K562 (cell line): ENCODE data around the gene COA6. TPM values are rescaled to one million over a fixed set of nuclear protein-coding genes. Genes with fewer than 3 reads are reported as not detected.

ENCODE experiments used
- C11orf30 ChIP-seq: fragments of 450-650 bp; IDR thresholded peaks from 2 replicates; pipeline ENCODE4 v1.6.1; 2016; ENCODE audit warnings: low read depth, mild to moderate bottlenecking
- CREM ChIP-seq: IDR thresholded peaks from 2 replicates; pipeline ENCODE4 v1.6.1; 2014; ENCODE audit warnings: antibody characterized with exemption, low read depth
- EHMT2 ChIP-seq: fragments of 450-650 bp; IDR thresholded peaks from 2 replicates; pipeline ENCODE4 v1.6.1; 2018; ENCODE audit warnings: antibody characterized with exemption
- ETV1 ChIP-seq: fragments of 450-650 bp; conservative IDR thresholded peaks from 2 replicates; pipeline ENCODE4 v1.6.1; 2016; ENCODE audit warnings: missing genetic modification characterization, control low read depth, low read depth, missing compliant biosample characterization
- FOXA3 ChIP-seq, 2 experiments: fragments of 450-650 bp in 1 of 2; sonication (generic) in 1 of 2; formaldehyde crosslinking; IDR thresholded peaks in 1 of 2; conservative IDR thresholded peaks in 1 of 2; 2 replicates each; pipeline versions ENCODE4 v1.4.0 to v1.8.0; 2020 to 2022; ENCODE audit warnings: mild to moderate bottlenecking in 2 of 2, missing genetic modification reagents in 1 of 2
- MAFK ChIP-seq: IDR thresholded peaks from 2 replicates; pipeline ENCODE4 v1.6.1; 2011; ENCODE audit warnings: low read length, improper control_type of control experiment
- PRPF4 ChIP-seq: fragments of 200-400 bp; formaldehyde crosslinking; IDR thresholded peaks from one replicate; pipeline ENCODE4 v1.6.1; 2017; ENCODE audit warnings: low read length, low read depth, mild to moderate bottlenecking; ENCODE audit not compliant: insufficient read depth, poor library complexity, severe bottlenecking
- SMARCA4 ChIP-seq: fragments of 450-650 bp; IDR thresholded peaks from 2 replicates; pipeline ENCODE4 v1.6.1; 2016
- ZNF239 ChIP-seq: fragments of 250-450 bp; sonication (Bioruptor Pico); IDR thresholded peaks from 2 replicates; pipeline ENCODE4 v1.4.0; 2020; ENCODE audit warnings: mild to moderate bottlenecking
- ZNF592 ChIP-seq: fragments of 450-650 bp; IDR thresholded peaks from 2 replicates; pipeline ENCODE4 v1.6.1; 2017; ENCODE audit warnings: antibody characterized with exemption, mild to moderate bottlenecking
- polyA plus RNA-seq, 8 experiments: library from polyadenylated mRNA; depleted of rRNA in 4 of 8; stranded (reverse) in 5 of 8; unstranded in 3 of 8; fragments of >200 nt; fragmentation: Nextera tagmentation in 2 of 8; fragmentation: Illumina TruSeq in 1 of 8; extraction: Ambion mirVana in 2 of 8; extraction: Trizol in 1 of 8; gene quantifications; 2 replicates each; pipeline versions ENCODE4 v1.2.1 to v1.2.3, GENCODE V29; 2011 to 2014; ENCODE audit warnings: inconsistent platforms in 1 of 8, missing spikeins in 1 of 8
- total RNA-seq, 7 experiments: library from RNA; depleted of rRNA in 6 of 7; stranded (reverse); fragments of >200 nt in 6 of 7; fragmentation: Illumina TruSeq in 2 of 7; extraction: Trizol in 2 of 7; gene quantifications; 2 replicates each; pipeline versions ENCODE4 v1.2.1 to v1.2.3, GENCODE V29; 2011 to 2021; ENCODE audit warnings: low replicate concordance in 1 of 7
- TF ChIP-seq, protein P1 (sequence below): fragments of 250-450 bp; sonication (Bioruptor Pico); IDR thresholded peaks from 2 replicates; pipeline ENCODE4 v1.4.0; 2020; ENCODE audit warnings: borderline replicate concordance
- TF ChIP-seq, protein P2 (sequence below): sonication (generic); formaldehyde crosslinking; IDR thresholded peaks from 2 replicates; pipeline ENCODE4 v1.8.0; 2022; ENCODE audit warnings: mild to moderate bottlenecking, missing genetic modification reagents
- TF ChIP-seq, protein P3 (sequence below): sonication (generic); formaldehyde crosslinking; IDR thresholded peaks from 2 replicates; pipeline ENCODE4 v1.8.1; 2023; ENCODE audit warnings: mild to moderate bottlenecking, missing genetic modification reagents

The COA6 gene
- total and polyA plus RNA-seq, 9 of the 15 experiments (the other 6 are each of a cell fraction or from before 2014, with no cell fraction given) = 77.7 to 187 (median 134) TPM

- TF ChIP-seq, protein P1, sequence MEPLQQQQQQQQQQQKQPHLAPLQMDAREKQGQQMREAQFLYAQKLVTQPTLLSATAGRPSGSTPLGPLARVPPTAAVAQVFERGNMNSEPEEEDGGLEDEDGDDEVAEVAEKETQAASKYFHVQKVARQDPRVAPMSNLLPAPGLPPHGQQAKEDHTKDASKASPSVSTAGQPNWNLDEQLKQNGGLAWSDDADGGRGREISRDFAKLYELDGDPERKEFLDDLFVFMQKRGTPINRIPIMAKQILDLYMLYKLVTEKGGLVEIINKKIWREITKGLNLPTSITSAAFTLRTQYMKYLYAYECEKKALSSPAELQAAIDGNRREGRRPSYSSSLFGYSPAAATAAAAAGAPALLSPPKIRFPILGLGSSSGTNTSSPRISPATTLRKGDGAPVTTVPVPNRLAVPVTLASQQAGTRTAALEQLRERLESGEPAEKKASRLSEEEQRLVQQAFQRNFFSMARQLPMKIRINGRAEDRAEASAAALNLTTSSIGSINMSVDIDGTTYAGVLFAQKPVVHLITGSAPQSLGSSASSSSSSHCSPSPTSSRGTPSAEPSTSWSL (CRISPR knock-in tag) = no peak
- TF ChIP-seq FOXA3 (CRISPR knock-in tag; conservative IDR thresholded peaks at IDR 0.05 in 1 of 2, IDR thresholded peaks at IDR 0.05 in 1 of 2) (peak; percentile 80 to 91), MAFK (peak; percentile 89), PRPF4 (no peak), EHMT2 (peak; percentile 75), ZNF592 (peak; percentile 52; the same call in 1 of the 2 replicates), SMARCA4 (peak; percentile 92), CREM (0 out of 2 replicates have a peak, but pooled peaks have one; percentile 34), C11orf30 (peak; percentile 91), ETV1 (0 out of 2 replicates have a peak, but pooled peaks have one; percentile 30), ZNF239 (no peak)
- TF ChIP-seq, protein P2, sequence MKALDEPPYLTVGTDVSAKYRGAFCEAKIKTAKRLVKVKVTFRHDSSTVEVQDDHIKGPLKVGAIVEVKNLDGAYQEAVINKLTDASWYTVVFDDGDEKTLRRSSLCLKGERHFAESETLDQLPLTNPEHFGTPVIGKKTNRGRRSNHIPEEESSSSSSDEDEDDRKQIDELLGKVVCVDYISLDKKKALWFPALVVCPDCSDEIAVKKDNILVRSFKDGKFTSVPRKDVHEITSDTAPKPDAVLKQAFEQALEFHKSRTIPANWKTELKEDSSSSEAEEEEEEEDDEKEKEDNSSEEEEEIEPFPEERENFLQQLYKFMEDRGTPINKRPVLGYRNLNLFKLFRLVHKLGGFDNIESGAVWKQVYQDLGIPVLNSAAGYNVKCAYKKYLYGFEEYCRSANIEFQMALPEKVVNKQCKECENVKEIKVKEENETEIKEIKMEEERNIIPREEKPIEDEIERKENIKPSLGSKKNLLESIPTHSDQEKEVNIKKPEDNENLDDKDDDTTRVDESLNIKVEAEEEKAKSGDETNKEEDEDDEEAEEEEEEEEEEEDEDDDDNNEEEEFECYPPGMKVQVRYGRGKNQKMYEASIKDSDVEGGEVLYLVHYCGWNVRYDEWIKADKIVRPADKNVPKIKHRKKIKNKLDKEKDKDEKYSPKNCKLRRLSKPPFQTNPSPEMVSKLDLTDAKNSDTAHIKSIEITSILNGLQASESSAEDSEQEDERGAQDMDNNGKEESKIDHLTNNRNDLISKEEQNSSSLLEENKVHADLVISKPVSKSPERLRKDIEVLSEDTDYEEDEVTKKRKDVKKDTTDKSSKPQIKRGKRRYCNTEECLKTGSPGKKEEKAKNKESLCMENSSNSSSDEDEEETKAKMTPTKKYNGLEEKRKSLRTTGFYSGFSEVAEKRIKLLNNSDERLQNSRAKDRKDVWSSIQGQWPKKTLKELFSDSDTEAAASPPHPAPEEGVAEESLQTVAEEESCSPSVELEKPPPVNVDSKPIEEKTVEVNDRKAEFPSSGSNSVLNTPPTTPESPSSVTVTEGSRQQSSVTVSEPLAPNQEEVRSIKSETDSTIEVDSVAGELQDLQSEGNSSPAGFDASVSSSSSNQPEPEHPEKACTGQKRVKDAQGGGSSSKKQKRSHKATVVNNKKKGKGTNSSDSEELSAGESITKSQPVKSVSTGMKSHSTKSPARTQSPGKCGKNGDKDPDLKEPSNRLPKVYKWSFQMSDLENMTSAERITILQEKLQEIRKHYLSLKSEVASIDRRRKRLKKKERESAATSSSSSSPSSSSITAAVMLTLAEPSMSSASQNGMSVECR (CRISPR knock-in tag) = no peak
- TF ChIP-seq, protein P3, sequence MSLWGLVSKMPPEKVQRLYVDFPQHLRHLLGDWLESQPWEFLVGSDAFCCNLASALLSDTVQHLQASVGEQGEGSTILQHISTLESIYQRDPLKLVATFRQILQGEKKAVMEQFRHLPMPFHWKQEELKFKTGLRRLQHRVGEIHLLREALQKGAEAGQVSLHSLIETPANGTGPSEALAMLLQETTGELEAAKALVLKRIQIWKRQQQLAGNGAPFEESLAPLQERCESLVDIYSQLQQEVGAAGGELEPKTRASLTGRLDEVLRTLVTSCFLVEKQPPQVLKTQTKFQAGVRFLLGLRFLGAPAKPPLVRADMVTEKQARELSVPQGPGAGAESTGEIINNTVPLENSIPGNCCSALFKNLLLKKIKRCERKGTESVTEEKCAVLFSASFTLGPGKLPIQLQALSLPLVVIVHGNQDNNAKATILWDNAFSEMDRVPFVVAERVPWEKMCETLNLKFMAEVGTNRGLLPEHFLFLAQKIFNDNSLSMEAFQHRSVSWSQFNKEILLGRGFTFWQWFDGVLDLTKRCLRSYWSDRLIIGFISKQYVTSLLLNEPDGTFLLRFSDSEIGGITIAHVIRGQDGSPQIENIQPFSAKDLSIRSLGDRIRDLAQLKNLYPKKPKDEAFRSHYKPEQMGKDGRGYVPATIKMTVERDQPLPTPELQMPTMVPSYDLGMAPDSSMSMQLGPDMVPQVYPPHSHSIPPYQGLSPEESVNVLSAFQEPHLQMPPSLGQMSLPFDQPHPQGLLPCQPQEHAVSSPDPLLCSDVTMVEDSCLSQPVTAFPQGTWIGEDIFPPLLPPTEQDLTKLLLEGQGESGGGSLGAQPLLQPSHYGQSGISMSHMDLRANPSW (CRISPR knock-in tag) = no peak
Observed at GRCh38 chr1:234433563-234434285, 60.5 kb downstream of the COA6 start (continued).
